ENCODE data around the gene OXCT2.
"Not testable (repeated sequence)": the region's sequence is repeated elsewhere in the genome, so short reads cannot be mapped to it uniquely, and the experiment has no call there.

GRCh38 chr1:39798859-39799769 lies 28.0 kb upstream of the OXCT2 start:
- TF ChIP-seq, protein P1, sequence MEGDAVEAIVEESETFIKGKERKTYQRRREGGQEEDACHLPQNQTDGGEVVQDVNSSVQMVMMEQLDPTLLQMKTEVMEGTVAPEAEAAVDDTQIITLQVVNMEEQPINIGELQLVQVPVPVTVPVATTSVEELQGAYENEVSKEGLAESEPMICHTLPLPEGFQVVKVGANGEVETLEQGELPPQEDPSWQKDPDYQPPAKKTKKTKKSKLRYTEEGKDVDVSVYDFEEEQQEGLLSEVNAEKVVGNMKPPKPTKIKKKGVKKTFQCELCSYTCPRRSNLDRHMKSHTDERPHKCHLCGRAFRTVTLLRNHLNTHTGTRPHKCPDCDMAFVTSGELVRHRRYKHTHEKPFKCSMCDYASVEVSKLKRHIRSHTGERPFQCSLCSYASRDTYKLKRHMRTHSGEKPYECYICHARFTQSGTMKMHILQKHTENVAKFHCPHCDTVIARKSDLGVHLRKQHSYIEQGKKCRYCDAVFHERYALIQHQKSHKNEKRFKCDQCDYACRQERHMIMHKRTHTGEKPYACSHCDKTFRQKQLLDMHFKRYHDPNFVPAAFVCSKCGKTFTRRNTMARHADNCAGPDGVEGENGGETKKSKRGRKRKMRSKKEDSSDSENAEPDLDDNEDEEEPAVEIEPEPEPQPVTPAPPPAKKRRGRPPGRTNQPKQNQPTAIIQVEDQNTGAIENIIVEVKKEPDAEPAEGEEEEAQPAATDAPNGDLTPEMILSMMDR (IDR thresholded peaks at IDR 0.05; ENCODE audit: poor library complexity) = not testable (repeated sequence)
- not testable (repeated sequence) for TF ChIP-seq EZH2 (IDR thresholded peaks at IDR 0.05; ENCODE audit: borderline replicate concordance); EZH2phosphoT487 (IDR thresholded peaks at IDR 0.05; ENCODE audit: low read depth, severe bottlenecking, unreplicated experiment)
